K562 (cell line): ENCODE results near the gene CD248. TPM values are rescaled to one million over a fixed set of nuclear protein-coding genes. Genes with fewer than 3 reads are reported as not detected.

Source experiments
- ATAC-seq: fragments of 200-7000 bp; cut with Tn5 transposase; 3 replicates; pipeline ENCODE4 v1.9.1; 2020; ENCODE audit warnings: moderate library complexity
- BruUV-seq: library from RNA; stranded (reverse); fragments of 400-500 nt; replicated peaks from 2 replicates; lab custom pipeline; 2021; lab: Mats Ljungman, UMichigan
- CTCF ChIA-PET: fragments of 300-600 bp; formaldehyde crosslinking; extraction: SDS; loops from one replicate; lab custom pipeline; 2021; ENCODE audit warnings: low intra/inter-chr PET ratio; lab: Yijun Ruan, JAX
- POLR2A ChIA-PET: fragments of 300-600, 350-650 bp; sonication (Branson Sonifier 250); formaldehyde crosslinking; extraction: SDS; loops from one replicate; lab custom pipeline; 2021; ENCODE audit warnings: antibody characterized with exemption, inconsistent platforms; lab: Yijun Ruan, JAX
- DNase-seq, 4 experiments: peaks; one replicate each; pipeline versions ENCODE4 v3.0.0 to v3.0.0-alpha.2; 2011 to 2018; ENCODE audit warnings: low spot score in 3 of 4, mixed read lengths in 3 of 4; ENCODE audit errors: extremely low read depth in 1 of 4
- FAIRE-seq: peaks from 2 replicates; lab custom pipeline; 2011; peaks lifted over from hg19 to GRCh38; lab: Jason Lieb, UNC
- H2AFZ ChIP-seq: 2 replicates; pipeline ENCODE4 v1.6.0; 2011; ENCODE audit warnings: low read depth, low read length, control low read depth, inconsistent platforms
- H3K27ac ChIP-seq: fragments of 200-600 bp; 3 replicates; pipeline ENCODE4 v1.8.0; 2011; ENCODE audit warnings: low read depth, mild to moderate bottlenecking, control low read depth, inconsistent platforms, low read length, moderate library complexity, mixed read lengths; ENCODE audit errors: extremely low read depth
- H3K27me3 ChIP-seq, 2 experiments: fragments of 300-600 bp in 1 of 2; 2 replicates in 1 of 2; 3 replicates in 1 of 2; pipeline versions ENCODE4 v1.6.0 to v1.8.0; 2011; ENCODE audit warnings: inconsistent platforms in 2 of 2, low read length in 2 of 2, mild to moderate bottlenecking in 1 of 2, mixed read lengths in 1 of 2, moderate library complexity in 1 of 2; ENCODE audit not compliant: control insufficient read depth in 2 of 2, insufficient read depth in 2 of 2
- H3K36me3 ChIP-seq: fragments of 300-600 bp; 3 replicates; pipeline ENCODE4 v1.8.0; 2011; ENCODE audit warnings: mild to moderate bottlenecking, low read length, inconsistent platforms; ENCODE audit not compliant: control insufficient read depth, insufficient read depth
- H3K4me1 ChIP-seq, 2 experiments: fragments of 200-600 bp in 1 of 2; replicated peaks in 1 of 2; 2 replicates in 1 of 2; 3 replicates in 1 of 2; pipeline versions ENCODE4 v1.5.1 to v1.8.0; 2011; ENCODE audit warnings: inconsistent platforms in 2 of 2, low read length in 2 of 2, mild to moderate bottlenecking in 1 of 2, mixed read lengths in 1 of 2, moderate library complexity in 1 of 2; ENCODE audit not compliant: control insufficient read depth in 2 of 2, insufficient read depth in 2 of 2
- H3K4me2 ChIP-seq: 2 replicates; pipeline ENCODE4 v1.6.1; 2011; ENCODE audit warnings: low read length, control low read depth, inconsistent platforms, mixed read lengths; ENCODE audit not compliant: insufficient read depth
- H3K4me3 ChIP-seq: fragments of 200-600 bp; sonication (generic), shearing (Covaris generic); 2 replicates; pipeline ENCODE4 v1.5.1; 2016; ENCODE audit warnings: control low read depth, inconsistent platforms
- H3K79me2 ChIP-seq: fragments of 200-600 bp; 3 replicates; pipeline ENCODE4 v1.8.0; 2011; ENCODE audit warnings: low read length, inconsistent platforms; ENCODE audit not compliant: control insufficient read depth, insufficient read depth
- H3K9ac ChIP-seq, 2 experiments: 2 replicates each; pipeline versions ENCODE4 v1.6.0 to v1.6.1; 2011; ENCODE audit warnings: low read depth in 2 of 2, low read length in 2 of 2, control low read depth in 1 of 2, inconsistent platforms in 1 of 2, mild to moderate bottlenecking in 1 of 2, mixed read lengths in 1 of 2; ENCODE audit not compliant: insufficient read depth in 1 of 2
- H3K9me1 ChIP-seq: one replicate; pipeline ENCODE4 v1.6.0; 2011; ENCODE audit warnings: inconsistent platforms, mild to moderate bottlenecking, low read length, moderate library complexity; ENCODE audit not compliant: control insufficient read depth, insufficient read depth
- H3K9me3 ChIP-seq: replicated peaks from 2 replicates; pipeline ENCODE4 v1.5.1; 2011; ENCODE audit warnings: low read depth, low read length, inconsistent platforms; ENCODE audit not compliant: control insufficient read depth, insufficient read depth
- H4K20me1 ChIP-seq: replicated peaks from 2 replicates; pipeline ENCODE4 v1.6.1; 2011; ENCODE audit warnings: low read length, inconsistent platforms, mixed read lengths; ENCODE audit not compliant: control insufficient read depth, insufficient read depth
- CTCF ChIP-seq, 3 experiments: IDR thresholded peaks in 2 of 3; conservative IDR thresholded peaks in 1 of 3; 2 replicates each; pipeline ENCODE4 v1.5.1; 2011 to 2012; ENCODE audit warnings: low read length in 3 of 3, mild to moderate bottlenecking in 3 of 3, control low read depth in 2 of 3, improper control_type of control experiment in 1 of 3, inconsistent platforms in 1 of 3, low read depth in 1 of 3, mixed read lengths in 1 of 3, moderate library complexity in 1 of 3; ENCODE audit not compliant: insufficient read depth in 2 of 3
- EHMT2 ChIP-seq: fragments of 450-650 bp; IDR thresholded peaks from 2 replicates; pipeline ENCODE4 v1.6.1; 2018; ENCODE audit warnings: antibody characterized with exemption
- ELK1 ChIP-seq: sonication (generic); formaldehyde crosslinking; IDR thresholded peaks from 2 replicates; pipeline ENCODE4 v1.8.1; 2022; ENCODE audit warnings: missing genetic modification reagents
- HINFP ChIP-seq: fragments of 450-650 bp; conservative IDR thresholded peaks from 2 replicates; pipeline ENCODE4 v1.6.1; 2016; ENCODE audit warnings: missing genetic modification characterization, low read depth, mild to moderate bottlenecking, control low read depth, missing compliant biosample characterization
- HNRNPUL1 ChIP-seq: fragments of 200-400 bp; formaldehyde crosslinking; IDR thresholded peaks from 2 replicates; pipeline ENCODE4 v1.6.1; 2017; ENCODE audit warnings: low read length
- MEF2D ChIP-seq: conservative IDR thresholded peaks from 2 replicates; pipeline ENCODE4 v1.6.1; 2016; ENCODE audit warnings: low read depth, missing genetic modification characterization, missing compliant biosample characterization
- NEUROD1 ChIP-seq: fragments of 150-350 bp; IDR thresholded peaks from 2 replicates; pipeline ENCODE4 v1.6.1; 2014; ENCODE audit warnings: borderline replicate concordance, low read length, low read depth; ENCODE audit not compliant: partially characterized antibody
- RBM25 ChIP-seq: fragments of 200-400 bp; formaldehyde crosslinking; IDR thresholded peaks from 2 replicates; pipeline ENCODE4 v1.6.1; 2018; ENCODE audit warnings: low read length, low read depth, moderate library complexity; ENCODE audit not compliant: severe bottlenecking
- RBM34 ChIP-seq: fragments of 200-400 bp; formaldehyde crosslinking; IDR thresholded peaks from 2 replicates; pipeline ENCODE4 v1.6.1; 2018; ENCODE audit warnings: low read length, borderline replicate concordance; ENCODE audit not compliant: insufficient read depth
- SMARCA5 ChIP-seq: fragments of 450-650 bp; IDR thresholded peaks from 2 replicates; pipeline ENCODE4 v1.6.1; 2016
- SRSF9 ChIP-seq: fragments of 200-400 bp; formaldehyde crosslinking; IDR thresholded peaks from 2 replicates; pipeline ENCODE4 v1.6.1; 2017; ENCODE audit warnings: low read depth, low read length, borderline replicate concordance
- XRCC5 ChIP-seq: fragments of 200-400 bp; formaldehyde crosslinking; IDR thresholded peaks from 2 replicates; pipeline ENCODE4 v1.6.1; 2017; ENCODE audit warnings: low read depth, mild to moderate bottlenecking, low read length
- ZBTB33 ChIP-seq: sonication (generic); formaldehyde crosslinking; IDR thresholded peaks from 2 replicates; pipeline ENCODE4 v1.8.1; 2023; ENCODE audit warnings: mild to moderate bottlenecking, missing genetic modification reagents
- ZNF766 ChIP-seq: fragments of 200-800 bp; sonication (Bioruptor generic); conservative IDR thresholded peaks from 2 replicates; pipeline ENCODE4 v1.6.1; 2016; ENCODE audit warnings: missing genetic modification characterization, missing compliant biosample characterization
- WGBS: fragments of 100-300 bp; shearing (Covaris generic); methylation state at CpG from one replicate; pipeline ENCODE4 v1.1.6; 2016; ENCODE audit warnings: low coverage, mixed read lengths; ENCODE audit not compliant: insufficient coverage; ENCODE audit errors: missing lambda C conversion rate; 5-methylcytosine and 5-hydroxymethylcytosine counted together
- in situ Hi-C: fragments of 300-500 bp; cut with MboI; formaldehyde crosslinking; loops from 4 replicates; pipeline ENCODE4 v1.15.0; 2018; ENCODE audit warnings: inconsistent platforms, mixed read lengths
- intact Hi-C: fragments of 100-400 bp; cut with micrococcal nuclease; formaldehyde crosslinking; loops from 2 replicates; pipeline ENCODE4 v1.14.2; 2022
- polyA plus RNA-seq, 8 experiments: library from polyadenylated mRNA; depleted of rRNA in 4 of 8; stranded (reverse) in 5 of 8; unstranded in 3 of 8; fragments of >200 nt; fragmentation: Nextera tagmentation in 2 of 8; fragmentation: Illumina TruSeq in 1 of 8; extraction: Ambion mirVana in 2 of 8; extraction: Trizol in 1 of 8; gene quantifications; 2 replicates each; pipeline versions ENCODE4 v1.2.1 to v1.2.3, GENCODE V29; 2011 to 2014; ENCODE audit warnings: inconsistent platforms in 1 of 8, missing spikeins in 1 of 8
- total RNA-seq, 7 experiments: library from RNA; depleted of rRNA in 6 of 7; stranded (reverse); fragments of >200 nt in 6 of 7; fragmentation: Illumina TruSeq in 2 of 7; extraction: Trizol in 2 of 7; gene quantifications; 2 replicates each; pipeline versions ENCODE4 v1.2.1 to v1.2.3, GENCODE V29; 2011 to 2021; ENCODE audit warnings: low replicate concordance in 1 of 7

CD248 gene
- total and polyA plus RNA-seq, 9 of the 15 experiments (the other 6 are each of a cell fraction or from before 2014, with no cell fraction given) = 0.09 TPM; not detected in 8

GRCh38 chr11:66291303-66291705, 25.5 kb downstream of the CD248 start (continued):
- TF ChIP-seq ELK1 (CRISPR knock-in tag) (no peak), HINFP (tag) (no peak), SMARCA5 (no peak), RBM25 (peak; percentile 51), RBM34 (no peak), EHMT2 (no peak)

GRCh38 chr11:66290330-66290621, 26.6 kb downstream of the CD248 start:
- WGBS = 17% methylated on average over 2 of the region's 2 CpGs
- Histone ChIP-seq H4K20me1 (0 out of 2 replicates have a peak, but pooled peaks cover 8% of the 10 kb centered on the region), H3K9ac (peak overlapping the region in 1 of 2 experiments; percentile 93; a peak in 1 of 4 replicates), H3K27me3 (no peaks in the 10 kb centered on the region), H3K79me2 (peaks cover 24% of the 10 kb centered on the region), H3K27ac (no peak overlapping the region), H3K9me3 (no peaks in the 10 kb centered on the region), H3K4me2 (peak overlapping the region; percentile 100), H3K4me1 (peaks cover 19 to 58% of the 10 kb centered on the region in 2 experiments), H3K4me3 (peak overlapping the region; percentile 84; the same call in 1 of the 2 replicates), H3K9me1 (no peaks in the 10 kb centered on the region), H3K36me3 (peaks cover 22% of the 10 kb centered on the region; the same call in 2 of the 3 replicates), H2AFZ (no peak overlapping the region)
- DNase-seq (no peak), FAIRE-seq (no peak), ATAC-seq (no peak)
- intact Hi-C loops = no loop called here
- ChIA-PET CTCF (interaction anchor here (0.5 kb wide), 1 partner anchor 389 kb away, joined by 4 read pairs; no protein-coding TSS in a partner anchor), POLR2A (interaction anchor here (0.6 to 1.7 kb wide), 3 partner anchors 8 to 23 kb away, joined by 3 to 16 read pairs (median 4); no protein-coding TSS in a partner anchor)
- in situ Hi-C loops = no loop called here
- no TSS peak for BruUV-seq
- no peak for TF ChIP-seq CTCF (IDR thresholded peaks at IDR 0.05 in 2 of 3, conservative IDR thresholded peaks at IDR 0.05 in 1 of 3; ENCODE audit: insufficient read depth in 2 of 3, low read depth in 1 of 3, low read length in 3 of 3)
- TF ChIP-seq HNRNPUL1 = no peak
- TF ChIP-seq ZBTB33 = no peak
- TF ChIP-seq XRCC5 = no peak
- no peak for TF ChIP-seq NEUROD1
- TF ChIP-seq SRSF9 = no peak
- no peak for TF ChIP-seq MEF2D (tag)
- TF ChIP-seq ZNF766 (CRISPR knock-in tag) = no peak
